H1 (cell line): ENCODE measurements around the gene NUDCD2. TPM values are rescaled to one million over a fixed set of nuclear protein-coding genes. Genes with fewer than 3 reads are reported as not detected.

ENCODE experiments used
- CTCF ChIA-PET: fragments of 300-600 bp; sonication (Branson Sonifier 250); formaldehyde crosslinking; loops from one replicate; lab custom pipeline; 2021; ENCODE audit not compliant: partially characterized antibody; lab: Charles Lee
- POLR2A ChIA-PET: fragments of 300-600 bp; sonication (Branson Sonifier 250); formaldehyde crosslinking; loops from one replicate; lab custom pipeline; 2021; ENCODE audit warnings: inconsistent platforms; ENCODE audit not compliant: partially characterized antibody; lab: Charles Lee
- DNase-seq, 2 experiments: peaks; one replicate each; pipeline versions ENCODE4 v3.0.0 to v3.0.0-alpha.2; 2010 to 2022; ENCODE audit warnings: low spot score in 2 of 2, low read depth in 1 of 2, mixed read lengths in 1 of 2
- FAIRE-seq: peaks from 2 replicates; lab custom pipeline; 2011; peaks lifted over from hg19 to GRCh38; lab: Jason Lieb, UNC
- H2AFZ ChIP-seq: 2 replicates; pipeline ENCODE4 v1.8.1; 2012; ENCODE audit warnings: low read length, inconsistent platforms
- H2AK5ac ChIP-seq: 2 replicates; pipeline ENCODE4 v1.6.1; 2013; ENCODE audit warnings: low read depth, low read length
- H2BK120ac ChIP-seq: replicated peaks from 2 replicates; pipeline ENCODE3; 2013; ENCODE audit warnings: low read depth, low read length, inconsistent platforms
- H2BK12ac ChIP-seq: 2 replicates; pipeline ENCODE4 v1.6.1; 2013; ENCODE audit warnings: low read depth, low read length
- H2BK15ac ChIP-seq: 2 replicates; pipeline ENCODE4 v1.6.1; 2013; ENCODE audit warnings: low read length
- H2BK20ac ChIP-seq: 2 replicates; pipeline ENCODE4 v1.6.1; 2013; ENCODE audit warnings: low read length
- H2BK5ac ChIP-seq: 2 replicates; pipeline ENCODE4 v1.6.1; 2013; ENCODE audit warnings: low read depth, low read length
- H3K14ac ChIP-seq: 2 replicates; pipeline ENCODE4 v1.6.1; 2013; ENCODE audit warnings: inconsistent platforms; ENCODE audit not compliant: insufficient read length
- H3K18ac ChIP-seq: 2 replicates; pipeline ENCODE4 v1.6.1; 2013; ENCODE audit warnings: low read length; ENCODE audit errors: extremely low read depth
- H3K23ac ChIP-seq: 2 replicates; pipeline ENCODE4 v1.6.1; 2013; ENCODE audit warnings: inconsistent platforms; ENCODE audit not compliant: insufficient read length
- H3K23me2 ChIP-seq: 2 replicates; pipeline ENCODE4 v1.6.1; 2013; ENCODE audit warnings: low read depth, low read length
- H3K27ac ChIP-seq: 2 replicates; pipeline ENCODE4 v1.6.1; 2011; ENCODE audit warnings: low read depth, low read length, inconsistent platforms
- H3K27me3 ChIP-seq, 4 experiments: replicated peaks in 1 of 4; 1 replicate in 1 of 4; 2 replicates in 3 of 4; pipeline versions ENCODE4 v1.6.1 to v1.8.1; 2011 to 2013; ENCODE audit warnings: low read length in 3 of 4, mild to moderate bottlenecking in 3 of 4, inconsistent platforms in 2 of 4, mixed read lengths in 2 of 4, moderate library complexity in 1 of 4; ENCODE audit not compliant: control insufficient read depth in 3 of 4, insufficient read depth in 3 of 4; ENCODE audit errors: extremely low read depth in 1 of 4
- H3K36me3 ChIP-seq, 4 experiments: 2 replicates each; pipeline versions ENCODE4 v1.6.1 to v1.8.1; 2011 to 2013; ENCODE audit warnings: mild to moderate bottlenecking in 4 of 4, low read length in 3 of 4, moderate library complexity in 2 of 4, control low read depth in 1 of 4, inconsistent platforms in 1 of 4; ENCODE audit not compliant: insufficient read depth in 4 of 4, control insufficient read depth in 2 of 4
- H3K4ac ChIP-seq: replicated peaks from 2 replicates; pipeline ENCODE3; 2013; ENCODE audit warnings: low read length, low read depth, mixed read lengths, inconsistent platforms; ENCODE audit not compliant: insufficient read length
- H3K4me1 ChIP-seq, 4 experiments: replicated peaks in 1 of 4; 1 replicate in 1 of 4; 2 replicates in 3 of 4; pipeline versions ENCODE4 v1.6.1 to v1.8.1; 2011 to 2013; ENCODE audit warnings: low read length in 3 of 4, inconsistent platforms in 2 of 4, mixed read lengths in 1 of 4; ENCODE audit not compliant: insufficient read depth in 4 of 4, control insufficient read depth in 3 of 4
- H3K4me2 ChIP-seq, 2 experiments: 2 replicates each; pipeline versions ENCODE4 v1.6.1 to v1.8.1; 2011 to 2013; ENCODE audit warnings: low read depth in 2 of 2, low read length in 2 of 2, control low read depth in 1 of 2, inconsistent platforms in 1 of 2, mild to moderate bottlenecking in 1 of 2; ENCODE audit not compliant: insufficient read depth in 1 of 2
- H3K4me3 ChIP-seq, 4 experiments: fragments of 200-600, 300-600 bp in 1 of 4; sonication (generic), shearing (Covaris generic), sonication (Bioruptor Twin) in 1 of 4; 2 replicates each; pipeline versions ENCODE4 v1.5.1 to v1.8.1; 2011 to 2016; ENCODE audit warnings: low read length in 4 of 4, low read depth in 3 of 4, control low read depth in 2 of 4, inconsistent platforms in 2 of 4, mild to moderate bottlenecking in 2 of 4, mixed read lengths in 1 of 4, moderate library complexity in 1 of 4; ENCODE audit not compliant: insufficient read depth in 2 of 4; ENCODE audit errors: extremely low read depth in 1 of 4
- H3K56ac ChIP-seq: replicated peaks from 2 replicates; pipeline ENCODE3; 2013; ENCODE audit warnings: low read depth, mild to moderate bottlenecking, mixed read lengths, low read length, inconsistent platforms; ENCODE audit not compliant: insufficient read length
- H3K79me1 ChIP-seq: 2 replicates; pipeline ENCODE4 v1.6.1; 2013; ENCODE audit warnings: low read depth, low read length, control low read depth
- H3K79me2 ChIP-seq, 2 experiments: 2 replicates each; pipeline versions ENCODE4 v1.6.1 to v1.8.1; 2012 to 2013; ENCODE audit warnings: low read length in 2 of 2, mild to moderate bottlenecking in 2 of 2, inconsistent platforms in 1 of 2; ENCODE audit not compliant: insufficient read depth in 2 of 2, control insufficient read depth in 1 of 2
- H3K9ac ChIP-seq, 4 experiments: replicated peaks in 1 of 4; 1 replicate in 1 of 4; 2 replicates in 3 of 4; pipeline versions ENCODE4 v1.6.1 to v1.8.1; 2011 to 2013; ENCODE audit warnings: low read depth in 3 of 4, low read length in 3 of 4, control low read depth in 2 of 4, mild to moderate bottlenecking in 2 of 4, moderate library complexity in 2 of 4, inconsistent platforms in 1 of 4; ENCODE audit errors: extremely low read depth in 1 of 4
- H3K9me3 ChIP-seq, 2 experiments: 2 replicates each; pipeline versions ENCODE4 v1.6.1 to v1.8.1; 2012 to 2013; ENCODE audit warnings: mild to moderate bottlenecking in 2 of 2, moderate library complexity in 2 of 2, control low read depth in 1 of 2, inconsistent platforms in 1 of 2, low read depth in 1 of 2, low read length in 1 of 2, mixed read lengths in 1 of 2; ENCODE audit not compliant: insufficient read depth in 2 of 2
- H4K20me1 ChIP-seq, 2 experiments: replicated peaks in 1 of 2; 2 replicates each; pipeline versions ENCODE3 to v1.8.1; 2011 to 2013; ENCODE audit warnings: inconsistent platforms in 2 of 2, low read length in 2 of 2, mild to moderate bottlenecking in 1 of 2; ENCODE audit not compliant: insufficient read depth in 2 of 2, control insufficient read depth in 1 of 2
- H4K5ac ChIP-seq: 2 replicates; pipeline ENCODE4 v1.6.1; 2013; ENCODE audit warnings: low read length, low read depth, mixed read lengths, inconsistent platforms; ENCODE audit not compliant: insufficient read length
- H4K8ac ChIP-seq: 2 replicates; pipeline ENCODE4 v1.8.0; 2013; ENCODE audit warnings: mild to moderate bottlenecking, moderate library complexity, low read length, inconsistent platforms; ENCODE audit not compliant: insufficient read depth; ENCODE audit errors: extremely low read depth
- H4K91ac ChIP-seq: replicated peaks from 2 replicates; pipeline ENCODE3; 2013; ENCODE audit warnings: low read length, mixed read lengths, inconsistent platforms; ENCODE audit not compliant: insufficient read length
- BACH1 ChIP-seq: IDR thresholded peaks from 2 replicates; pipeline ENCODE4 v1.6.1; 2012; ENCODE audit warnings: low read length, improper control_type of control experiment
- CBX5 ChIP-seq: fragments of 300-800, 300-1000 bp; sonication (generic); IDR thresholded peaks from 2 replicates; pipeline ENCODE4 v1.7.1; 2016; ENCODE audit warnings: antibody characterized with exemption, low read length, low read depth
- CTBP2 ChIP-seq: IDR thresholded peaks from 2 replicates; pipeline ENCODE4 v1.7.0; 2011; ENCODE audit warnings: borderline replicate concordance, mild to moderate bottlenecking, moderate library complexity, mixed read lengths, low read length; ENCODE audit not compliant: insufficient read depth, insufficient read length
- CTCF ChIP-seq, 3 experiments: IDR thresholded peaks; 1 replicate in 2 of 3; 2 replicates in 1 of 3; pipeline versions ENCODE4 v1.5.1 to v1.6.1; 2011; ENCODE audit warnings: low read length in 3 of 3, mild to moderate bottlenecking in 3 of 3, inconsistent platforms in 2 of 3, low read depth in 1 of 3, moderate library complexity in 1 of 3; ENCODE audit not compliant: insufficient read depth in 1 of 3; ENCODE audit errors: control extremely low read depth in 1 of 3
- EGR1 ChIP-seq: IDR thresholded peaks from 2 replicates; pipeline ENCODE4 v1.6.1; 2011; ENCODE audit warnings: low read depth, low read length, borderline replicate concordance
- EZH2 ChIP-seq: fragments of 200-600 bp; sonication (generic); IDR thresholded peaks from 2 replicates; pipeline ENCODE4 v1.7.1; 2012; ENCODE audit warnings: low read depth, mild to moderate bottlenecking, moderate library complexity, low read length, inconsistent platforms; ENCODE audit not compliant: severe bottlenecking
- MAFK ChIP-seq: IDR thresholded peaks from 2 replicates; pipeline ENCODE4 v1.6.1; 2012; ENCODE audit warnings: low read depth, mild to moderate bottlenecking, improper control_type of control experiment, low read length
- SRF ChIP-seq: IDR thresholded peaks from 2 replicates; pipeline ENCODE4 v1.6.1; 2011; ENCODE audit warnings: mild to moderate bottlenecking, low read depth, low read length, moderate library complexity
- SUZ12 ChIP-seq: fragments of 200-600 bp; sonication (generic); IDR thresholded peaks from 2 replicates; pipeline ENCODE4 v1.6.1; 2012; ENCODE audit warnings: mild to moderate bottlenecking, inconsistent platforms, low read length, moderate library complexity, mixed read lengths
- WGBS, 2 experiments: shearing (Covaris generic) in 1 of 2; methylation state at CpG; one replicate each; pipeline versions ENCODE4 v1.1.6 to v1.1.7; 2013 to 2015; ENCODE audit warnings: low lambda C conversion rate in 2 of 2, mixed read lengths in 2 of 2, inconsistent platforms in 1 of 2, low coverage in 1 of 2, missing lambda C conversion rate in 1 of 2; ENCODE audit not compliant: insufficient replicate concordance in 2 of 2, insufficient coverage in 1 of 2, insufficient read length in 1 of 2; ENCODE audit errors: extremely low coverage in 1 of 2, missing lambda C conversion rate in 1 of 2; 5-methylcytosine and 5-hydroxymethylcytosine counted together
- polyA plus RNA-seq, 7 experiments: library from polyadenylated mRNA; depleted of rRNA in 3 of 7; stranded (reverse) in 5 of 7; unstranded in 2 of 7; fragments of >200 nt in 5 of 7; fragments of 200-250 nt in 2 of 7; gene quantifications; 1 replicate in 5 of 7; 2 replicates in 1 of 7; 4 replicates in 1 of 7; pipeline versions ENCODE4 v1.2.1 to v1.2.3, GENCODE V29; 2011 to 2013; ENCODE audit warnings: missing spikeins in 2 of 7, mixed read lengths in 2 of 7
- total RNA-seq: library from RNA; stranded (reverse); fragmentation: NEBNext Ultra II Directional; extraction: Animal tissue kit (Norgen Biotek cat#: 25700); gene quantifications from 2 replicates; pipeline ENCODE4 v1.2.1, GENCODE V29; 2021

NUDCD2 gene
- total and polyA plus RNA-seq, 2 of the 8 experiments (the other 6 are each of a cell fraction or from before 2014, with no cell fraction given) = 12.2 to 59.5 TPM

- Histone ChIP-seq H3K9me3 (peaks cover 6 to 10% of the 10 kb centered on the region in 2 experiments; a peak in 3 of 4 replicates), H3K23me2 (no peaks in the 10 kb centered on the region), H2BK5ac (no peak overlapping the region), H3K56ac (no peak overlapping the region), H3K4ac (no peak overlapping the region), H2BK15ac (no peak overlapping the region), H3K18ac (no peak overlapping the region), H3K4me3 (no peak overlapping the region), H2BK12ac (no peak overlapping the region), H3K79me2 (no peaks in the 10 kb centered on the region), H2AK5ac (no peak overlapping the region), H4K91ac (no peak overlapping the region), H3K36me3 (peaks cover 6 to 61% (median 31%) of the 10 kb centered on the region in 4 experiments), H3K79me1 (peaks cover 2% of the 10 kb centered on the region; the same call in 1 of the 2 replicates), H4K20me1 (no peaks in the 10 kb centered on the region), H2AFZ (no peak overlapping the region), H3K9ac (no peak overlapping the region), H3K27me3 (no peaks in the 10 kb centered on the region), H3K27ac (no peak overlapping the region), H2BK20ac (no peak overlapping the region), H4K5ac (no peak overlapping the region), H2BK120ac (no peak overlapping the region), H3K4me2 (no peak overlapping the region), H3K14ac (no peak overlapping the region), H3K4me1 (no peaks in the 10 kb centered on the region), H4K8ac (no peak overlapping the region), H3K23ac (no peak overlapping the region)
- DNase-seq = no peak
- 94% methylated on average over 3 of the region's 3 CpGs; no CpG with 5 or more reads in 1 of the 2 experiments for WGBS, 2 experiments
- CTCF ChIA-PET = interaction anchor here (0.9 to 2.3 kb wide), 12 partner anchors 10 to 45 kb away, joined by 3 to 12 read pairs (median 4); no protein-coding TSS in a partner anchor
- FAIRE-seq = no peak
- POLR2A ChIA-PET = interaction anchor here (0.9 to 7.0 kb wide), 6 partner anchors 14 to 52 kb away, joined by 3 to 48 read pairs (median 8); partner anchors contain the start of genes CCNG1, HMMR and MAT2B
- TF ChIP-seq BACH1 = no peak
- no peak for TF ChIP-seq SUZ12
- no peak for TF ChIP-seq MAFK
- TF ChIP-seq CTBP2 = no peak
- no peak for TF ChIP-seq SRF
- TF ChIP-seq EZH2 = no peak
- no peak for TF ChIP-seq EGR1
- no peak for TF ChIP-seq CTCF (IDR thresholded peaks at IDR 0.05; ENCODE audit: control extremely low read depth in 1 of 3, insufficient read depth in 1 of 3, low read depth in 1 of 3, low read length in 3 of 3)
- TF ChIP-seq CBX5 = no peak
- TF ChIP-seq, all 59 proteins: peak for 0
These were observed 29.8 kb upstream of the NUDCD2 start for GRCh38 chr5:163489745-163490075.
